DMS53 (cell line): ENCODE measurements around the gene STRADA.
A peak's percentile ranks its signal among the peaks of the same experiment; 100 is the strongest.

Source experiments
- DNase-seq: peaks from one replicate; lab custom pipeline; 2025; lab: John Stamatoyannopoulos, UW

STRADA gene

GRCh38 chr17:63741408-63742173 lies at the start of gene STRADA:
Gene STRADA (minus strand): TSS chr17:63741799. CDS start chr17:63728369, 13,430 bp downstream.
- DNase-seq = peak; percentile 98

GRCh38 chr17:63790057-63790456 lies 48.5 kb upstream of the STRADA start:
- no peak for DNase-seq

- no peak for DNase-seq
Measured at GRCh38 chr17:63786971-63787711, 45.5 kb upstream of the STRADA start.

GRCh38 chr17:63786117-63786516 lies 44.5 kb upstream of the STRADA start:
- no peak for DNase-seq

GRCh38 chr17:63785556-63785955 lies 44.0 kb upstream of the STRADA start:
- DNase-seq = no peak

- no peak for DNase-seq
Measured at GRCh38 chr17:63783522-63783921, 41.9 kb upstream of the STRADA start.

- no peak for DNase-seq
Measured at GRCh38 chr17:63780928-63781327, 39.3 kb upstream of the STRADA start.

GRCh38 chr17:63780507-63780906 lies 38.9 kb upstream of the STRADA start:
- DNase-seq = peak; percentile 21

GRCh38 chr17:63775420-63775819 lies 33.8 kb upstream of the STRADA start:
- DNase-seq = no peak

GRCh38 chr17:63774969-63775265 lies 33.3 kb upstream of the STRADA start:
- peak; percentile 6 for DNase-seq

GRCh38 chr17:63774141-63774968 lies 32.8 kb upstream of the STRADA start, which contains the start of gene DDX42:
Gene DDX42 (plus strand): TSS chr17:63774170. CDS start chr17:63787050, 12,880 bp downstream.
- peak; percentile 71 for DNase-seq

- DNase-seq = peak; percentile 99
Measured at GRCh38 chr17:63773272-63774140, 31.9 kb upstream of the STRADA start, which contains the start of gene CCDC47. Gene CCDC47 (minus strand): TSS chr17:63773597. CDS start chr17:63766175, 7,422 bp downstream.

GRCh38 chr17:63772801-63773271 lies 31.2 kb upstream of the STRADA start:
- DNase-seq = no peak

- DNase-seq = no peak
Measured at GRCh38 chr17:63768433-63768832, 26.8 kb upstream of the STRADA start.

- no peak for DNase-seq
Measured at GRCh38 chr17:63766754-63767153, 25.2 kb upstream of the STRADA start.

- no peak for DNase-seq
Measured at GRCh38 chr17:63764716-63765115, 23.1 kb upstream of the STRADA start.

- no peak for DNase-seq
Measured at GRCh38 chr17:63762161-63763078, 20.8 kb upstream of the STRADA start.

GRCh38 chr17:63760771-63761539 lies 19.4 kb upstream of the STRADA start:
- no peak for DNase-seq

GRCh38 chr17:63758428-63758827 lies 16.8 kb upstream of the STRADA start:
- no peak for DNase-seq
